CD4-positive, alpha-beta T cell treated with Interleukin-4 for 4 hours (primary cell): ENCODE data around the gene HLA-DQB2.
"Not testable (repeated sequence)": the region's sequence is repeated elsewhere in the genome, so short reads cannot be mapped to it uniquely, and the experiment has no call there.

Experiments used
- DNase-seq: peaks from one replicate; pipeline ENCODE4 v3.0.0-alpha.2; 2020

HLA-DQB2 gene

DNA sequence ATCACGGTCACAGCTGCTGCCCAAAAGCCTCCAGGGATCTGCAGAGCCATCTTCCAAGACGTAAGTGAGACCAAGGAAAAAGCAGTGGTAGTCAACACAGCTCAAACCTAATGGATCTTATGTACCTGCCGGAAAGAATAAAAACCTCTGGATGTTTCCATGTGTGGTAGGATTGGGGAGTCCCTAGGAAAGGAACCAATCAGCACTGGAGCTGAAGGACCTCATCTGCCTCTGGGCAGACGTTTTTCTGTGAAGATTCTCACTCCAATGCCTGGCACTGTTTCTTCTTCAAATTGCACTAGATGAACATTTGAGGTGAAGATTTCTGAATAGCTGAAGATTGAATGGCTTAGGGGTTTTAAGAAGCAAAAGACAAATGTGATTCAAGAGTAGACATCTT is at the start of gene HLA-DQB2:
Gene HLA-DQB2 (minus strand): TSS at position 112 of the 400 bp plus-strand sequence. CDS start 62 bp downstream, at position 50.
- no peak for DNase-seq

DNA sequence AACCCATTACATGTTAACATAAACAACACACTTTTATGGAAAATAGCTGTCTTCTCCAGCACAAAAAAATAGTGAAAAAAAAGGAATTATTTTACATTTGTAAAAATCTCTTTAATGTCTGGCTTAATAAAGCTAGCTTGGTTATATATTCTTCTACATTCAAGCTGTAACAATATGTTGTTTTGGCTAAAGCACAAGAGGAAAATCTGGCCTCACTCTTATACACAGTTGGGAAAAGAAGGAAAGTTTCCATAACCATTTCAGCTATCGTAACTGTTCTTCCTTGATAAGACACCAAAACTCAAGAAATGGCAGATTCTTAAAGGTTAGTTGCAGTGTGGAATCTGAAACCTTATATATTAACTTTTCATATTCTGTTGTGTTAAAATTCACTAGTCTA is 45.8 kb upstream of the HLA-DQB2 start:
- DNase-seq, result no peak

DNA sequence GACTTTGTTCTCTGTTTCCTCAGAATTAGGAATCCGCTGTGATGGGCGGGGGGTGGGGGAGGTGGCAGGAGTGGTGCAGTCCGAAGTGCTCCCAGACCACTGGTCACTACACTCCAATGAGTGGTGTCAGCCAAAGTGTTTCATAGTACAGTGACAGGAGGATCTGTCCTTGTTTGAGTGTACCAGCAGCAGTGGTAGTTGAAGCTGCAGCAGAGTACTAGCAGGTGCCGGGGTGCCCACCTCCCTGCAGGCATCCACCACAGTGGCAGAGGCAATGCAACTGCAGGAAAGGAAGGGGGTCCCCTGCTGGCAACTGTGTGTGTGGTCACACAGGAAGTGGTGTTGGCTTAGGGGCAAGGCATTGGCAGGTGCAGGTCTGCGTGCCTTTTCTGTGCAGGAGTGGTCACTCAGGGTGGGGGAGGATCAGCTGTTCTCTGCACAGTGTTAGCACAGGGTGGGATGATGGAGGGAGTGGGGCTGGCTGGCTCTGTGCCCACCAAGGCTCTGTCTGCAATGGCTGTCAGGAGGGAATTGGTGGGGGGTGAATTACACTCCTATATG is 43.8 kb upstream of the HLA-DQB2 start:
- no peak for DNase-seq

DNA sequence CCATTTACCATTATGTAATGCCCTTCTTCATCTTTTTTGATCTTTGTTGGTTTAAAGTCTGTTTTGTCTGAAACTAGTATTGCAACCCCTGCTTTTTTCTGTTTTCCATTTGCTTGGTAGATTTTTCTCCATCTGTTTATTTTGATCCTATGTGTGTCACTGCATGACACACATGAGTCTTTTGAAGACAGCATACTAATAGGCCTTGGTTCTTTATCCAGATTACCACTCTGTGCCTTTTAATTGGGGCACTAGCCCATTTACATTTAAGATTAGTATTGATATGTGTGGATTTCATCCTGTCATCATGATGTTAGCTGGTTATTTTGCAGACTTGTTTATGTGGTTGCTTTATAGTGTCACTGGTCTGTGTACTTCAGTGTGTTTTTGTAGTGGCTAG is 42.1 kb upstream of the HLA-DQB2 start:
- DNase-seq, result not testable (repeated sequence)

DNA sequence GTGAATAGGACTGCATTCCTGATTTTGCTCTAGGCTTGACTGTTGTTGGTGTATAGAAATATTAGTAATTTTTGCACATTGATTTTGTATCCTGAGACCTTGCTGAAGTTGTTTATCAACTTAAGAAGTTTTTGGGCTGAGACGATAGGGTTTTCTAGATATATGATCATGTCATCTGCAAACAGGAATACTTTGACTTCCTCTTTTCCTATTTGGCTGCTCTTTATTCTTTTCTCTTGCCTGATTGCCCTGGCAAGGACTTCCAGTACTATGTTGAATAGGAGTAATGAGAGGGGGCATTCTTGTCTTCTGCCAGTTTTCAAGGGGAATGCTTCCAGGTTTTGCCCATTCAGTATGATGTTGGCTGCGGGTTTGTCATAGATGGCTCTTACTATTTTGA is 40.1 kb upstream of the HLA-DQB2 start:
- no peak for DNase-seq

GRCh38 chr6:32799740-32800139 is 36.4 kb upstream of the HLA-DQB2 start:
- no peak for DNase-seq

GRCh38 chr6:32799168-32799567 is 35.8 kb upstream of the HLA-DQB2 start:
- no peak for DNase-seq

- peak; percentile 70 for DNase-seq
Measured at GRCh38 chr6:32796848-32797776, 33.8 kb upstream of the HLA-DQB2 start.

- no peak for DNase-seq
Measured at GRCh38 chr6:32794510-32794909, 31.2 kb upstream of the HLA-DQB2 start.

- no peak for DNase-seq
Measured at GRCh38 chr6:32792901-32793435, 29.6 kb upstream of the HLA-DQB2 start.

DNA sequence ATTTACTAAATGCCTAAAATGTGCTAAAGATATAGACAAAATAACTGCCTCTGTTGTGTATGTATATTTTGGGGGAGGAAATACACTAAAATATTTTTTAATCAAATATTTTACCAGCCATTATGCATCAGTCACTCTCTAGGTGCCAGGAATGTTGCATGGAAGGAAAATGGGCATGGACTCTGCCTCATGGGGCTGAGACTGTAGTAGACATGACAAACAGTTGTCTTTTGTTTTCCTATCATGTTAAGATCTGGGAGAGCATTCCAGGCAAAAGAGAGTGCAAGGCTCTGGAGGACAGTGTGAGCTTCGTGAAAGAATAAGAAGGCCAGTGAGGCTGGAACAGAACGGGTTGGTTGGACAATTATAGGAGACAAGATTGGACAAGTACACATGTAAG is 27.0 kb upstream of the HLA-DQB2 start:
- no peak for DNase-seq

- DNase-seq, result peak; percentile 50
Measured at GRCh38 chr6:32785781-32786533, 22.6 kb upstream of the HLA-DQB2 start.

DNA sequence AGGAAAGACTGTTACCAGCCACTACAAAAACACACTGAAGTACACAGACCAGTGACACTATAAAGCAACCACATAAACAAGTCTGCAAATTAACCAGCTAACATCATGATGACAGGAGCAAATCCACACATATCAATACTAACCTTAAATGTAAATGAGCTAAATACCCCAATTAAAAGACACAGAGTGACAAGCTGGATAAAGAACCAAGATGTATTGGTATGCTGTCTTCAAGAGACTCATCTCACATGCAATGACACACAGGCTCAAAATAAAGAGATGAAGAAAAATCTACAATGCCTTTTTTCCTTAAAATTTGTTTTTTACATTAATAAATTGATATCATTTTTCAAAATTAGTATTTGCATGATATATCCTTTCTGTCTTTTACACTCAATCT is 19.6 kb upstream of the HLA-DQB2 start:
- not testable (repeated sequence) for DNase-seq

GRCh38 chr6:32779036-32779435 is 15.7 kb upstream of the HLA-DQB2 start:
- DNase-seq, result no peak

- DNase-seq, result no peak
Measured at GRCh38 chr6:32775071-32775470, 11.7 kb upstream of the HLA-DQB2 start.

DNA sequence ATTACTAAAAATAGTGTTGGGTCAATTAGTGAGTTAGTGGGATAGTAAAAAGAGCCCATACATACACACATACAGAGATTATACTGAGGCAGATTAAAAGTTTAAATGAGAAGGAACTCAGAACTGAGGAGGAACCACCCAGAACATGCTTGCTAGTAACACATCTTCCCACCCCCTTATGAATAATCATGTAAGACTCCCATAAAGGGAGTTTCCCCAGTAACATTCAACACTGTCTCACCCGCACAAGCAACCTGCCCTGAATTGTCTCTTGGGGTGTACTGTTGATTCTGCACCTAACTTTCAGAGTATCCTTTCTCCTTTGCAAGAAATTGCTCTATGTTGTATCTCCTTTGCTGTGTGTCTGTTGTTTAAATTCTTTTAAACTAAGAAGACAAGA is 11.1 kb upstream of the HLA-DQB2 start:
- DNase-seq, result no peak

DNA sequence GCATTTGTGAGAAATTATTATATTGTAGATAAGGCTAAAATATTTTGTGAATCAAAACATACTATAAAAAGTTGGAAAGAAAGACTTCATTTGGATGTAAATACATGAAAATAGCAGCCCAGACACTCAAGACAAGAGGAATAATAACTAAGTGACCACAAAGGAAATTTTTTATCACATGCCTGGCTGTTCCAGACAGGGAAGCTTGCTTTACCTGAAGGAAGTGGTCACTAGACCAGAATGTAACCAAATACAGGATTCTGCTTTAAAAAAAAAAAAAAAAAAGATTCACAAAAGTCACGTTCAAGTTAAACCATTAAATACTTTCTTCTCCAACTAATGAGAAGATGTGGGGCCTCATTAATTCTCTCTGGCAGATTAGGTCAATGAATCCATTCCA is 9.3 kb upstream of the HLA-DQB2 start:
- DNase-seq, result no peak

DNA sequence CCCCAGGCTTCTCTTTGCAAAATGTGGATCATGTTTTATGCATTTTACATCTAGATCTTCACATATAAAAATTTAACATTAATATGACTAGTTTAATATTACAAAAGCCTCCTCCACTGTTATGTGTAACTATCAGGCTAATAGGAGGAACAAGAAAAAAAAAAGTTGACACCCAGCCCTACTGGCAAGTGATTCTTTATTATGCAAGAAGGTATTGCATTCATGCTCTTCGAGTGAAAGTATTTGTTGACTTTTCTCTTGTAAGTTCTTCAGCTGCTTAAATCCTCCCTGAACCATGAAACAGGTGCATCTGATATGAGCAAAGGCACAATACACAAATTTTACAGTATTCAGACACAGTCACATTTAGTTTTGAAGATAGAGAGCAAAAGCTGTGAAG is 716 bp upstream of the HLA-DQB2 start:
- DNase-seq, result no peak

DNA sequence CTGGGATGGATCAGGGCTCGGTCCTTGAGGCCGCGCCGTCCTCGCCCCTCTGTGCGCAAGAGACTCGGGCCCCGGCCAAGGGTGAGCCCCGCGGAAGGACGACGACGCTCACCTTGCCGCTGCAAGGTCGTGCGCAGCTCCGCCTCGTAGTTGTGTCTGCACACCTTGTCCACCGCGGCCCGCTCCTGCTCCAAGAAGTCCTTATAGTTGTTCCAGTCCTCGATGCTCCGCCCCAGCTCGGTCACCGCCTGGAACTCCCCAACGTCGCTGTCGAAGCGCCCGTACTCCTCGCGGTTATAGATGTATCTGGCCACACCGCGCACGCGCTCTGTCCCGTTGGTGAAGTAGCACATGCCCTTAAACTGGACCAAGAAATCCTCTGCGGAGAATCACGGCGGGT is 1.8 kb downstream of the HLA-DQB2 start:
- DNase-seq, result no peak

- no peak for DNase-seq
Measured at GRCh38 chr6:32761072-32761471, 2.3 kb downstream of the HLA-DQB2 start.

DNA sequence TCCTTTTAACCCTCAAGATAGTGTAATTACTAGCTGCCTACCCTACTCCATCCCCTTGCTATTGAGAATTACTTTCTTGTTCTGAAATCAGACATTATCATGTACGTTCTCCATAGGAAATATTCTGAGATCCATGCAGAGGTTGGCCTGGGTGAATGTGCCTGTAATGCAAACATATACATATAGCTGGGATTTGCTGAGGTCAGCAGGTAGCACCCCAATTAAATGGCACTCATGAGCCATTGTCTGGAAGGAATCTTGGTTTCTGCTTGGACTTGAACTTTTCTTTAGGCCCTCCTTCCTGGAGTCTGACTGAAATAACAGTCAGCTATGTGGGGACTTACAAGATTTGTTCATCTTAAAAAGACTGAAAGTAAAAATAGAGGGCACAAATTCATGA is 3.7 kb downstream of the HLA-DQB2 start:
- no peak for DNase-seq

DNA sequence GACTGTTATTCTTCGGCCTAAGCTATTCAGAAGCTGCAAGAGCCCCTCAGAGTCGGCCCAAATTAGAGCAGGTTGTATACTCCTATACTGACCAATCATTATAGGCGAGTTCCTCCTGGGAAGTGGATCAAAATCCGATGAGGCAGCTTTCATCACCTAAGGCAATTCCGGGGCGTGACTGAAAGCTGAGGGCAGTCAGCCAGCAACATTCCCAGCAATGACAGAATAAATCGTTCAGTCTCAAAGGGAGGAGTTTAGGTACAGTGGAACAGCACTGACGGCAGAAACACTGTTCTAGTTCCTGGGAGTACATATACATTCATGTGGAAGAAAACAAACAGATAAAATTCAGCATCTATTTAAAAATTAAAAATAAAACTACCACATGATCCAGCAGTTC is 10.8 kb downstream of the HLA-DQB2 start:
- DNase-seq, result no peak

DNA sequence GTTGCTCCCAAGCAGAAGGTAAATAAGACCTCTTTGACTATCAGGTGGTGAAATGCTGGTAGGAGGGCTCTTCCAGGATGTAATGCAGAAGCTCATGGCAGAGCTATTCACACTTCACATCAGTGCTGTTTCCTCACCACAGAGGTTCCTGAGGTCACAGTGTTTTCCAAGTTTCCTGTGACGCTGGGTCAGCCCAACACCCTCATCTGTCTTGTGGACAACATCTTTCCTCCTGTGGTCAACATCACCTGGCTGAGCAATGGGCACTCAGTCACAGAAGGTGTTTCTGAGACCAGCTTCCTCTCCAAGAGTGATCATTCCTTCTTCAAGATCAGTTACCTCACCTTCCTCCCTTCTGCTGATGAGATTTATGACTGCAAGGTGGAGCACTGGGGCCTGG is 17.7 kb downstream of the HLA-DQB2 start:
- DNase-seq, result not testable (repeated sequence)
